HG03280 (cell line): Measurements from ENCODE around the gene STON2.

ENCODE experiments used
- ATAC-seq: cut with Tn5 transposase; IDR thresholded peaks from one replicate; pipeline ENCODE4 v1.9.1; 2021; ENCODE audit warnings: mild to moderate bottlenecking, moderate library complexity; ENCODE audit not compliant: unreplicated experiment

Gene STON2

GRCh38 chr14:81305065-81305464 is 95.1 kb downstream of the STON2 start:
- no peak for ATAC-seq

GRCh38 chr14:81303258-81303935 is 96.7 kb downstream of the STON2 start:
- ATAC-seq, result peak; percentile 94

GRCh38 chr14:81302638-81303037 is 97.5 kb downstream of the STON2 start:
- ATAC-seq, result no peak

- no peak for ATAC-seq
Measured at GRCh38 chr14:81301813-81302212, 98.3 kb downstream of the STON2 start.

- no peak for ATAC-seq
Measured at GRCh38 chr14:81301371-81301770, 98.8 kb downstream of the STON2 start.

- no peak for ATAC-seq
Measured at GRCh38 chr14:81298911-81299310, 101.2 kb downstream of the STON2 start.

GRCh38 chr14:81298122-81298521 is 102.0 kb downstream of the STON2 start:
- ATAC-seq, result no peak

- no peak for ATAC-seq
Measured at GRCh38 chr14:81295958-81296923, 103.9 kb downstream of the STON2 start.

GRCh38 chr14:81289516-81289915 is 110.6 kb downstream of the STON2 start:
- no peak for ATAC-seq

GRCh38 chr14:81286574-81287370 is 113.4 kb downstream of the STON2 start:
- no peak for ATAC-seq

- ATAC-seq, result no peak
Measured at GRCh38 chr14:81285245-81285644, 114.9 kb downstream of the STON2 start.

GRCh38 chr14:81281332-81281731 is 118.8 kb downstream of the STON2 start:
- no peak for ATAC-seq

GRCh38 chr14:81280136-81280791 is 119.9 kb downstream of the STON2 start:
- ATAC-seq, result no peak

- ATAC-seq, result no peak
Measured at GRCh38 chr14:81277096-81277495, 123.0 kb downstream of the STON2 start.

GRCh38 chr14:81276073-81277069 is 123.8 kb downstream of the STON2 start:
- no peak for ATAC-seq

GRCh38 chr14:81275305-81276072 is 124.6 kb downstream of the STON2 start:
- ATAC-seq, result no peak

GRCh38 chr14:81273961-81274575 is 126.1 kb downstream of the STON2 start:
- no peak for ATAC-seq

GRCh38 chr14:81273521-81273920 is 126.6 kb downstream of the STON2 start:
- ATAC-seq, result no peak
